PFSK-1 (cell line): ENCODE results near the gene ULBP3.

ENCODE experiments used
- FOXP2 ChIP-seq: optimal IDR thresholded peaks from 2 replicates; pipeline ENCODE3; 2011; ENCODE audit warnings: borderline replicate concordance, control low read depth, inconsistent platforms; ENCODE audit not compliant: insufficient read depth; ENCODE audit errors: extremely low read length, extremely low read depth
- POLR2AphosphoS5 ChIP-seq: IDR thresholded peaks from 2 replicates; pipeline ENCODE4 v1.6.1; 2012; ENCODE audit warnings: low read depth, mild to moderate bottlenecking, control low read depth, low read length, moderate library complexity
- SIN3A ChIP-seq: IDR thresholded peaks from 2 replicates; pipeline ENCODE4 v1.6.1; 2012; ENCODE audit warnings: mild to moderate bottlenecking, low read length, moderate library complexity, borderline replicate concordance; ENCODE audit not compliant: insufficient read depth
- TAF1 ChIP-seq: IDR thresholded peaks from 2 replicates; pipeline ENCODE4 v1.6.1; 2012; ENCODE audit warnings: low read length, control low read depth, borderline replicate concordance; ENCODE audit not compliant: insufficient read depth
- TF ChIP-seq, protein P1 (sequence below), 2 experiments: IDR thresholded peaks; 2 replicates each; pipeline versions ENCODE4 v1.6.1 to v1.8.0; 2011 to 2012; ENCODE audit warnings: low read depth in 2 of 2, low read length in 2 of 2, control low read depth in 1 of 2, inconsistent platforms in 1 of 2, mild to moderate bottlenecking in 1 of 2, moderate library complexity in 1 of 2; ENCODE audit not compliant: insufficient read depth in 1 of 2

DNA sequence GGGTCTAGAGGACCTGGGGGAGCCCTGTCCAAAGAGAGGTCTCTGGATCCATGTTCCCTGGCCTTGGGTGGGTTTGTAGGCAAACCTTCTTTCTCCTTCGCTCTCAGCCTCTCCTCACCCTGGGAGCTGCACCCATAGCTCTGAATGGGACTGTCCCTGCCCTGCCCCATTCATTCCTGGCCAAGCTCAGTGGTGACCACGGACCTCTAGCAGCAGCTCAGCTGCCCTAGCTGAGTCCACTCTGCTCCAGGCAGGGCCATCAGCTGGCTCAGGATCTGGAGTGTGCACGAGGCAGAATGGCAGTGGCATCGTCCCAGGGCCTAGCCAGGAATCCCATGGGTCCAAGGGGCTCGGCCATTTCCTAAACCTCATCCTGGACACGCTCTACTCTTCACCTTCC, 5.3 kb downstream of the ULBP3 start:
- no peak for TF ChIP-seq POLR2AphosphoS5
- TF ChIP-seq, protein P1, sequence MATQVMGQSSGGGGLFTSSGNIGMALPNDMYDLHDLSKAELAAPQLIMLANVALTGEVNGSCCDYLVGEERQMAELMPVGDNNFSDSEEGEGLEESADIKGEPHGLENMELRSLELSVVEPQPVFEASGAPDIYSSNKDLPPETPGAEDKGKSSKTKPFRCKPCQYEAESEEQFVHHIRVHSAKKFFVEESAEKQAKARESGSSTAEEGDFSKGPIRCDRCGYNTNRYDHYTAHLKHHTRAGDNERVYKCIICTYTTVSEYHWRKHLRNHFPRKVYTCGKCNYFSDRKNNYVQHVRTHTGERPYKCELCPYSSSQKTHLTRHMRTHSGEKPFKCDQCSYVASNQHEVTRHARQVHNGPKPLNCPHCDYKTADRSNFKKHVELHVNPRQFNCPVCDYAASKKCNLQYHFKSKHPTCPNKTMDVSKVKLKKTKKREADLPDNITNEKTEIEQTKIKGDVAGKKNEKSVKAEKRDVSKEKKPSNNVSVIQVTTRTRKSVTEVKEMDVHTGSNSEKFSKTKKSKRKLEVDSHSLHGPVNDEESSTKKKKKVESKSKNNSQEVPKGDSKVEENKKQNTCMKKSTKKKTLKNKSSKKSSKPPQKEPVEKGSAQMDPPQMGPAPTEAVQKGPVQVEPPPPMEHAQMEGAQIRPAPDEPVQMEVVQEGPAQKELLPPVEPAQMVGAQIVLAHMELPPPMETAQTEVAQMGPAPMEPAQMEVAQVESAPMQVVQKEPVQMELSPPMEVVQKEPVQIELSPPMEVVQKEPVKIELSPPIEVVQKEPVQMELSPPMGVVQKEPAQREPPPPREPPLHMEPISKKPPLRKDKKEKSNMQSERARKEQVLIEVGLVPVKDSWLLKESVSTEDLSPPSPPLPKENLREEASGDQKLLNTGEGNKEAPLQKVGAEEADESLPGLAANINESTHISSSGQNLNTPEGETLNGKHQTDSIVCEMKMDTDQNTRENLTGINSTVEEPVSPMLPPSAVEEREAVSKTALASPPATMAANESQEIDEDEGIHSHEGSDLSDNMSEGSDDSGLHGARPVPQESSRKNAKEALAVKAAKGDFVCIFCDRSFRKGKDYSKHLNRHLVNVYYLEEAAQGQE (IDR thresholded peaks at IDR 0.05; ENCODE audit: insufficient read depth in 1 of 2, low read depth in 2 of 2, low read length in 2 of 2), result no peak
- TF ChIP-seq SIN3A, result no peak
- no peak for TF ChIP-seq TAF1
- no peak for TF ChIP-seq FOXP2
